Ramos (cell line): Measurements from ENCODE around the gene ATF3.
"Not testable (repeated sequence)": the region's sequence is repeated elsewhere in the genome, so short reads cannot be mapped to it uniquely, and the experiment has no call there.

Experiments
- in situ Hi-C: fragments of 300-500 bp; cut with MboI; formaldehyde crosslinking; loops from one replicate; pipeline ENCODE4 v1.14.3; 2022; ENCODE audit warnings: low sequenced_read_pairs; ENCODE audit not compliant: unreplicated experiment

ATF3 gene

GRCh38 chr1:212623603-212624002, 15.0 kb downstream of the ATF3 start:
- in situ Hi-C loops, result no loop called here

DNA sequence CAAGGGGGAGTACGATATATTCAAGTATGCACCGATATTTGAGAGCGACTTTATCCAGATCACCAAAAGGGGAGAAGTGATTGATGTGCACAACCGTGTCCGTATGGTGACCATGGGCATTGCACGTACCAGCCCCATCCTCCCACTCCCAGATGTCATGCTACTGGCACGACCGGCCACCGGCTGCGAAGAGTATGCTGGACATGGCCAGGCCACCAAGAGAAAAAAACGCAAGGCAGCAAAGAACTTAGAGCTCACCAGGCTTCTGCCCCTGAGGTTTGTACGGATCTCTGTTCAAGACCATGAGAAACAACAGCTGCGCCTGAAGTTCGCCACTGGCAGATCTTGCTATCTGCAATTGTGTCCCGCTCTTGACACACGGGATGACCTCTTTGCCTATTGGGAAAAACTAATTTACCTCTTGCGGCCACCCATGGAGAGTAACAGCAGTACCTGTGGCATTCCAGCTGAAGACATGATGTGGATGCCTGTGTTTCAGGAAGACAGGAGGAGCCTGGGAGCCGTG, 16.5 kb downstream of the ATF3 start:
- in situ Hi-C loops, result no loop called here

- in situ Hi-C loops, result no loop called here
Observed at GRCh38 chr1:212625781-212626450, 17.4 kb downstream of the ATF3 start.

GRCh38 chr1:212628046-212628445, 19.5 kb downstream of the ATF3 start:
- in situ Hi-C loops, result no loop called here

- in situ Hi-C loops, result no loop called here
Observed at GRCh38 chr1:212628813-212629415, 20.4 kb downstream of the ATF3 start.

DNA sequence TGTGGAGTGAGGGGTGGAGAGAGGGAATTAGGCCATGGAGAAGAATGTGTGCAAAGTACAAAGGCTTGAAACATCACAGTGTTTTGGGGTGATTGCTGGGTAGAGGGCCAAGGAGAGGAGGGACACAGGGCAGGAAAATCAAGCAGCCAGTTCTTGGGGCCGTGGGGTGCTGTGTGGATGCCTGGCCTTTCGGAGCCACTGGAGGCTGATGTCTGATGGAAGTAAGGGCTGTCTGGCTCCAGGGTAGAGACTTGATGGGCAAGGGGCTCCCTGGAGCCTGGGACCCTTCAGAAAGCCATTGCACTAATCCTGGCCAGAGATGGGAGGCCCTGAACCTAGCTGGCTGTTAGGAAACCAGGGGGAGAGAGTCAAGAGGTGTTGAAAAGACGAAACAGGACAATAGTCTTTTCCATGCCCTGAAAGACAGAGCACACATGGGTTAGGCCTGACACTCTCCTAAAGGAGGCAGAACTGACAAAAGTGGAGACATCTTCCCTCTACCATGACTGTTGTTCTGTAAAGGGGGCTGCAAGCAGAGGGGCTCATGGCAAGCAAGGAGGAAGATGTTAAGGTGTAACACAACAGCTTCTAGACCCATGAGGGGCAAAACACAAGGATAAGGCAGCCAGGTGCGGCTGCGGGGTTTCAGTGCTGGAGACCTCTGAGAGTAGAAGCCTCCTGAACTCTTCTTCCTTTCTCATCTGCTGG, 21.0 kb downstream of the ATF3 start:
- in situ Hi-C loops, result no loop called here

GRCh38 chr1:212630158-212630900, 21.8 kb downstream of the ATF3 start:
- in situ Hi-C loops, result no loop called here

- in situ Hi-C loops, result no loop called here
Observed at GRCh38 chr1:212633161-212633560, 24.6 kb downstream of the ATF3 start.

DNA sequence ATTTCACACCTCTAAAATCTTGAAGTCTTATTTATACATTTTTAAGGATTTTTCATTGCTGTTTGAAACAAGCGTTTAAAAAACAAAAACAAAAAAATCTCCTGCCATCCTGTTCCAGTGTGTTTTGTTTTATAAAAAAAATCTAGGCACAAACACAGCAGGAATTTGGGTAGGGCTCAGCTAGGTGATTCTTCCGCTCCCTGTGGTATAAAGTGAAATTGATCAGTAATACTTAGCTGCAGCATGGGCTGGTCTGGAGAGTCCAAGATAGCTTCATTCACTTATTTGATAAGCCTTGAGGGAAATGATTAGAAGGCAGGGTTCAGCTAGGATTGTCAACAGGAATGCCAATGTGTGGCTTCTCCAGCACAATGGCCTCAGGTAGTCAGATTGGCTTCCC, 25.7 kb downstream of the ATF3 start:
- in situ Hi-C loops, result no loop called here

DNA sequence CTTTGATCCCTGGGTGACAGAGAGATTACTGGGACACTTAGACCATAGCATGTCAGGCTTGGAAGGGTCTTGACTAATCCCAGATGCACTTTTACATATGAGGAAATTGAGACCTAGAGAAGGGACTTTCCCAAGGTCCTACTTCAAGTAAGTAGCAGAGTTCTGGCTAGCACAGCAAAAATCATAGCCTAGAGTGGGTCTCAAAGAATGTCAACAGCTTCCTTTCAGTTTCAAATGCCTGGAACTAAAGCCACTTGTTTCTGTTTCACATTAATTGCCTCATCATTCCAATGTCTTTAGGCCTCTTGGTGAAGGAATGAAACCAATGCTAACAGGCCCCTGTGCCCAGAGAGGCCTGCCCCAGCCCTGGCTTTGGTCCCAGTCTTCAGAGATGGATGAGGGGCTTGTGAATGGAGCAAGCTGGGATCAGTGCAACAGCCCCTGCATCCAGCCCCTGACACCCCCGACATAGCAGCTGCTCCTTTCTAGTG, 26.6 kb downstream of the ATF3 start:
- in situ Hi-C loops, result no loop called here

GRCh38 chr1:212637902-212638301, 29.3 kb downstream of the ATF3 start:
- in situ Hi-C loops, result no loop called here

DNA sequence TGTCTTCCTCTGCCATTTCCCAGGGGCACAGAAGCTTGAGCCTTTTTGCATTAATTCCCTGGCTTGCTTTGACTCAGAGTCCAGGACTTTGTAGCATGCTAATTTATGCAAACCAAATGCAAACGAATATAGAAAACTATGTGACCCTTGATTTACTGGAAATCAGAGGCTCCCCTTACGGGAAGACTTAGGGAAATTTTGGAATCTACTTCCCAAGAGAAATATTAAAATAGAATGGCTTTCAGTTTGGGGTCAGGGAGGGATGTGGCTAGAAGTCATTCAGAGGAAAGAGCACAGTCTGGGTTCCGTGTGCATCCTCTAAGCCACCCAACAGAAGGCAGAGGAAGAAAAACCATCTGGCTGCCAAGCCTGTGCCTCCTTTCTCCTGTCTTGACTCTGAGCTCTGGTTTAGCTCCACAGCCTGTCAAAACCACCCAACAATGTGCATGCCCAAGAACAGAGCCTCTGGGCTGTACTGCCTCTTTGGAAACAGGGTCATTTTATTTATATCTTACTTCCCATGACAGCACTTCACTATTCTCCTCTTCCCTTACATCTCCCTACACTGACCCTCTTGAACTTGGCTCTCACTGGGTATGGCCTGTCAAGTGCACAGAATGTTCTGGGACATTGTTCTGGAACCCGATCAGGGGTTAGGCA, 30.1 kb downstream of the ATF3 start:
- in situ Hi-C loops, result no loop called here

GRCh38 chr1:212639524-212639923, 31.0 kb downstream of the ATF3 start:
- in situ Hi-C loops, result not testable (repeated sequence)

- in situ Hi-C loops, result no loop called here
Observed at GRCh38 chr1:212640223-212640878, 31.8 kb downstream of the ATF3 start.

- in situ Hi-C loops, result no loop called here
Observed at GRCh38 chr1:212641956-212642355, 33.4 kb downstream of the ATF3 start.

DNA sequence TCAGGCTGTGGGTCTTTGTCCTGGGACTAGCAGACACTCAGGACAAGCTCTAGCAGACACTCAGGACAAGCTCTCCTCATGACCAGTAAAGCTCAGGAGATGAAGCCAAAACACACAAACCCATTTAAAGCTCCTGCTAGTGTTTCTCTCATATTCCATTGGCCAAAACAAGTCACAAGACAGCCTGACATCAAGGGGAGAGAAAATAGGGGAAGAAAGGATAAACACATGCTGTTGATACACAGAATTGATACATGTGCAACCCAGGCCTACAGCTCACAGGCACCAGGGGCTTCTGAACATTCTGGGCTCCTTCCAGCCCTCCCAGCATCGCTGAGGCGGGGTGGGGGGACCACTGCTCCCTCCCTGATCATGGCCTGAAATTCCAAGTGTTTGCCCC, 35.3 kb downstream of the ATF3 start:
- in situ Hi-C loops, result no loop called here

DNA sequence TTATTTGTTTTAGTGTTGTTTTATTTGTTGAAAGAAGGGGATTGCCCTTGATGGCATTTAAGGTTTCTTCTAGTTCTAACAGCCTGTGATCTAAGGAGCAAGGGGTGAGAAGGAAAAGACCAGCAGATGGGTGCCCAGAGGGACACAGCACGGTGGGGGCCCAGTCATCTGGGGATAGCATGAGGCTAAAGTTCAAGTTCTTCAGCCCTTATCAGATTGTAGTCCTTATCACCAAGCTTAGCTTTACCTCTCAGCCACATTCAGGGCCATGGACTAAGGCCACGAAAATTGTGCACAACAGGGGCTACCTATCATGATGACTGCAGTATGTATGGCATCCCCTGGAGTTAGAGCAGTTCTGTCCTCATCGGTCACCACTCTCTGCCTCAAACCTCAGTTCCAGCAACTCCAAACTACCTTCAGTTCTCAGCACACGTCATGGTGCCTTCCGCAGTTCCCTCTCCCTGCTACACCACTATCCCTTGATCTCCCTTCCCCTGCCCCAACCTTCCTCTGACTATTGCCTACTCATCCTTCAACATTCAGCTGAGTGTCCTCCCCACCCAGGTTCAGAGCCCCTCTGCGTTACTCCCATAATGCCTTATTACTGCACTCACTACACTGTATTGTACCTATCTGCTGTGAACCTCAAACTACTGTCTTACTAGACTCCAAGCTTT, 36.4 kb downstream of the ATF3 start:
- in situ Hi-C loops, result no loop called here

DNA sequence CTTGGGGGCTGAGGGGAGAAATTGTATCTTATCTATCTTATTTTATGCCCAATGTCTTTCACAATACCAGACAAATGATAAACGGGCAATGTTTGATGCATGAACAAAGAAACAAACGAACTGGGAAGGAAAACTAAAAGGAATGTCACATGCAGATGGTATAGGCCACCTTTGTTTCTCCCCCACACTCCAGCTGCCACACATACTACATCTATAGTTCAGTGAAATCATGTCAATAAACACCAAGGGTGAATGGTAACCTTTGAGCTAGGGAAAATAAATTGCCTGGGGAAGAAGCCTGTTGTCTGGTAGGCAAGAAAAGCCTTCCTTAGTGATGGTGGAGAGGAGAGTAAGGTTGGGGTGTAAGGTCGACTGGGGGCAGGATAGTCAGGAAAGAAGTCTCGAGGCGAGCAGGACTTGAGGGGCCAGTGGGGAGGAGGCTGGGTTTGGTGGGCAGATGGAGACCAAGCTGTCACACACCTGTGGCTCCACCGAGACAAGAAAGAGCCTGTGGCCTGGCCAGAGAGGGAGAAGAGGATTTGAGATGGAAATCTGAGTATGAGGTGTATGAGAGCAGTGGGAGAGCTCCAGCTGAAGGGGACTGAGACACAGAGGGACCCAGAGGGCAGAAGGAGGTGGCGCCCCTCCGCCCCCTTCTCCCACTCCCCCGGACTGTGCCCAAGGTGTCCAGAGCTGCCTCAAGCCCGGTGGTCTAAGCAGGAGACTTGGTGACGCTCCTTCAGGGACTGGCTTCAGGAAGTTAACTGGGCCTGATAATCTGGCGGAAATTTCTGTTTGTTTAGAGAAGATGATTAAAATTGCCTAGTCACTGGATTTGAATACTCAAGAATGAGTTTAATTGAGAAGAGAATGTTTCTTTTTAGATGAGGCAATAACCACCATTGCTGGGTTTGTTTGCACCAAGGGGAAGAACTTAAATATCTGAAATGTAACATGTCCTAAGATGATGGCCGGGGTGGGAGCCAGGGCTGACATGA, 37.3 kb downstream of the ATF3 start:
- in situ Hi-C loops, result no loop called here
